OCI-LY1 (cell line): Measurements from ENCODE around the gene TUBA4B.

Source experiments
- EZH2 ChIP-seq: fragments of 200-600 bp; sonication (generic), shearing (Covaris generic); IDR thresholded peaks from 2 replicates; pipeline ENCODE4 v1.8.0; 2017; ENCODE audit warnings: borderline replicate concordance, mixed run types, mild to moderate bottlenecking, antibody characterized with exemption, low read length, moderate library complexity, mixed read lengths
- TF ChIP-seq, protein P1 (sequence below): fragments of 200-600 bp; sonication (generic), shearing (Covaris generic); IDR thresholded peaks from 2 replicates; pipeline ENCODE4 v1.5.1; 2017; ENCODE audit warnings: mild to moderate bottlenecking, antibody characterized with exemption, low read length, moderate library complexity, mixed read lengths

DNA sequence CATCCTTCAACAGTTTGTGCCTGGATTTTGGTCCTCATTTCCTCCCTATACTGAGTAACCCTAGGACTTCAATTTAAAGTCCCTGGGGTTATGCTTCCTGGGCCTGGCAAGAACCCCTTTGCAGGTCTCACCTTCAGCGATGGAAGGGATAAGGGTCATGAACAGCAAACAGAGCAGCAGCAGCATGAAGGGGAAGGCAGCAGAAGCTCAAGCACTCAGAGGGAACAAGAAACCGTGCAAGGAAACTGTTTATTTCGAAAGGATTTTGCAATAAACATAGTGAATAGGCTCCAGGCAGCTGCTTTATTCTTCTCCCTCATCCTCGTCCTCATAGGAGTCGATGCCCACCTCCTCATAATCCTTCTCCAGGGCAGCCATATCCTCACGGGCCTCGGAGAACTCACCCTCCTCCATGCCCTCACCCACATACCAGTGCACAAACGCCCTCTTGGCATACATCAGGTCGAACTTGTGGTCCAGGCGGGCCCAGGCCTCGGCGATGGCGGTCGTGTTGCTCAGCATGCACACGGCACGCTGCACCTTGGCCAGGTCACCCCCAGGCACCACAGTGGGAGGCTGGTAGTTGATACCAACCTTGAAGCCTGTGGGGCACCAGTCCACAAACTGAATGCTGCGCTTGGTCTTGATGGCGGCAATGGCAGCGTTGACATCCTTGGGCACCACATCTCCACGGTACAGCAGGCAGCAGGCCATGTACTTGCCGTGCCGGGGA, 2.8 kb upstream of the TUBA4B start:
- TF ChIP-seq, protein P1, sequence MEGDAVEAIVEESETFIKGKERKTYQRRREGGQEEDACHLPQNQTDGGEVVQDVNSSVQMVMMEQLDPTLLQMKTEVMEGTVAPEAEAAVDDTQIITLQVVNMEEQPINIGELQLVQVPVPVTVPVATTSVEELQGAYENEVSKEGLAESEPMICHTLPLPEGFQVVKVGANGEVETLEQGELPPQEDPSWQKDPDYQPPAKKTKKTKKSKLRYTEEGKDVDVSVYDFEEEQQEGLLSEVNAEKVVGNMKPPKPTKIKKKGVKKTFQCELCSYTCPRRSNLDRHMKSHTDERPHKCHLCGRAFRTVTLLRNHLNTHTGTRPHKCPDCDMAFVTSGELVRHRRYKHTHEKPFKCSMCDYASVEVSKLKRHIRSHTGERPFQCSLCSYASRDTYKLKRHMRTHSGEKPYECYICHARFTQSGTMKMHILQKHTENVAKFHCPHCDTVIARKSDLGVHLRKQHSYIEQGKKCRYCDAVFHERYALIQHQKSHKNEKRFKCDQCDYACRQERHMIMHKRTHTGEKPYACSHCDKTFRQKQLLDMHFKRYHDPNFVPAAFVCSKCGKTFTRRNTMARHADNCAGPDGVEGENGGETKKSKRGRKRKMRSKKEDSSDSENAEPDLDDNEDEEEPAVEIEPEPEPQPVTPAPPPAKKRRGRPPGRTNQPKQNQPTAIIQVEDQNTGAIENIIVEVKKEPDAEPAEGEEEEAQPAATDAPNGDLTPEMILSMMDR, result no peak
- TF ChIP-seq EZH2, result no peak
